HG03521 (cell line): Measurements from ENCODE around the gene DSG4.

Source experiments
- ATAC-seq: cut with Tn5 transposase; IDR thresholded peaks from one replicate; pipeline ENCODE4 v1.9.1; 2021; ENCODE audit warnings: mild to moderate bottlenecking, moderate library complexity; ENCODE audit not compliant: unreplicated experiment

Gene DSG4

GRCh38 chr18:31446854-31447253 lies 70.3 kb downstream of the DSG4 start:
- no peak for ATAC-seq

DNA sequence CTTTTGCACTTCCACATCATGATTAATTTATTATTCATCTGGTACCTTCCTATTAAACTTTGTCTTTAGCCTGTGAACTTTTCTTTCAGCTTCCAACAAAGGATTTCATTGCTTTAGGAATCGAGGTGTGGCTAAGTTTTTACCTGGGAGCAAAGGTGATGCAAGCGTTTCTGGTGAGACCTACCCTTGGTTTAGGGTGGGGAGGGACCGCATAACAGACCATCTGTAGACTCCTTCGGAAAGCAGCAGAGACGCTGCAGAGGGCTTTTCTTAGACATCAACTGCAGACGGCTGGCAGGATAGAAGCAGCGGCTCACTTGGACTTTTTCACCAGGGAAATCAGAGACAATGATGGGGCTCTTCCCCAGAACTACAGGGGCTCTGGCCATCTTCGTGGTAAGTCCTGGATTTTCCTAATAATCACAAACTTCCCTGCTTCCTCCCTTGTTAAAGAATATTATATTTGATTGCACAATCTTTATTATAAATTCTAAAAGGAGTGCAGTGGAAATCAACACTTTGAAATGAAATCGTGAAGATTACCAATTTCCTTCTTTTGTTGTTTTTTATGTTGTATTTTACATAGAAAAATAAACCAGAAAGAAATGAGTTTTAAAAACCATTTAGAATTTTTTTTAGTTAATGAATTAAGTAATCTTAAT lies 71.1 kb downstream of the DSG4 start, which contains the start of gene DSG3:
Gene DSG3 (plus strand): TSS at position 212 of the 662 bp plus-strand sequence. CDS start 137 bp downstream, at position 349.
- ATAC-seq = no peak

DNA sequence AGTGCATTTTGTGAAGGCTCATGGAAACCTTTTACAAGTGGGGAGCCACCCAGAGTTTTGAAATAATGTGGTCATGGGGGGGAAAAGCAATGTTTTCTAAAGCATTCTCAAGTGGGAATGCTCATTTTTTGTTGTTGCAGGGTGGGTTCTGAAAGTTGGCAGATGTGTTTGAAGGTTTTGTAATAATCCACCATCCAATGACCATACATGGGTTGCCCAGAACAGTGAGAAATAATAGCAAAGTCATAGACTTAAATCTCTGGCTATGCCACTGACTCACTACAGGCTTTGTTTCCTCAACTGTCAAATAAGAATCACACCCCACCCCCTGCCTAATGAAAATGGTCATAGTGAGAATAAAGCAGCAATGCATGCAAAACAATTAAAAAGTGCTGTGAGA lies 73.8 kb downstream of the DSG4 start:
- ATAC-seq = no peak

GRCh38 chr18:31451625-31452024 lies 75.0 kb downstream of the DSG4 start:
- ATAC-seq = no peak

- no peak for ATAC-seq
These were observed 77.6 kb downstream of the DSG4 start for GRCh38 chr18:31454066-31454708.
